ENCODE measurements around the gene OR2T29.
"Not testable (repeated sequence)": the region's sequence is repeated elsewhere in the genome, so short reads cannot be mapped to it uniquely, and the experiment has no call there.

The OR2T29 gene, protein sequence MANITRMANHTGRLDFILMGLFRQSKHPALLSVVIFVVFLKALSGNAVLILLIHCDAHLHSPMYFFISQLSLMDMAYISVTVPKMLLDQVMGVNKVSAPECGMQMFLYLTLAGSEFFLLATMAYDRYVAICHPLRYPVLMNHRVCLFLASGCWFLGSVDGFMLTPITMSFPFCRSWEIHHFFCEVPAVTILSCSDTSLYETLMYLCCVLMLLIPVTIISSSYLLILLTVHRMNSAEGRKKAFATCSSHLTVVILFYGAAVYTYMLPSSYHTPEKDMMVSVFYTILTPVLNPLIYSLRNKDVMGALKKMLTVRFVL

DNA sequence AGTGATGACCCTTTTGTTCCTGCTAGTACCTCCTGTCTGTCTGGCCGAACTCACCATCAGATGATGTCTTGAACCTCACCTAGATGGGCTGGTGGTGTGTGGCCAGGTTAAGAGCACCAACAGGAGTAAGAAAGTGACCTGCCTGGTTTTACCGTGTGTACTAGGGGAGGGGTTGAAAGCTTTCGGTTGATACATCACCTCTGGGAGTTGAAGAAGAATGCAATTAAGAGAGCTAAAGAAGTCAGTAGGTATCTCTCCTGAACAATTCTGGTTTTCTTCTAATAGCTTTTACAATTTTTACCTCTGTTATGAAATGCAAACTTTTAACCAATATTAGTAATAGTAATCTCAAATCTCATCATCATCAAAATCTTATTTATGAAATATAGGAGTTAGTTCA is at the start of gene OR2T29:
Gene OR2T29, minus strand, starts transcription at position 101 of the 400 bp plus-strand sequence. CDS start 3,281 bp downstream, outside the sequence.
- not testable (repeated sequence) for DNase-seq (ENCODE audit: low read depth in 2 of 2)

DNA sequence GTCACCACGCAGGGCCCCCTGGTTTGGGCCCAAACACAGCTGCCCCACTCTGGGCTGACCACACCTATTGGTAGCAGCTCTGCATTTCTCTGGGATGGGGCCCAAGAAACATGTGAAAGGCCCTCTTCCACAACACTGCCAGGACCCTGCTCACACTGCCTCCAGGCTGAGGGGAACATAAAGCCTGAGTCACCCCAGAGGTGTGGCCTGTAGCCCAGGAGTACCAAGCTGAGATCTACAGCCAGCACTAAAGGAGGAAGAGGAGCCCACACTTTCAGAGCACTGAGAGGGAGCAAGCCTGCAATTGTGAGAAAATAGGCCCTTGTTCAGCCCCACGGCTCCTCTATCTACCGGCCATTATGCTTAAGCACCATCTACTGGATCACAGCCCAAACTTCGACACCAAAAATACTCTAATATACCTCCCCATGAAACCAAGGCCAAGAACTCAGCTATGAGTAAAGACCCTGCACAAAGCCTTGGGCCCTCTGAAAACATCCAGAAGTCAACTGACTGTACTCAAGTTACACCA is 49.4 kb upstream of the OR2T29 start:
- DNase-seq (ENCODE audit: low read depth in 2 of 2), result no peak

DNA sequence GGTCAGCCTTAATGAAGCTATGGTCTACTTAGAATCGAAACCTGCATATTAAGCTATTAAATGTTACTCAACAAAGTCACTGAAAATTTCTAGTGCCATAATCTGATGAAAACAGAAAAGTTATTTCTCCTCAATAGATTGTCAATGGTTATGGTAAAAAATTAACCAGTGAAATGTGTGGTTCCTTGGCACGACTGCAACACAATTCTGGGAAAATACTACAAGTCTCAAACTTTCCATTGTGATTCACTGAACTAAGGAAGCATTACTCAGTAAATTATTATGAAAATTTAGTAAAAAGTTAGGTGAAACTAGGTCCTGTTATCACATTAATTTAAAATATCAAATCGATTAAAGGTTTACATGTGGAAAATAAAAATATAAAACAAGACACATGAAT is 47.7 kb upstream of the OR2T29 start:
- no peak for DNase-seq (ENCODE audit: low read depth in 2 of 2)

DNA sequence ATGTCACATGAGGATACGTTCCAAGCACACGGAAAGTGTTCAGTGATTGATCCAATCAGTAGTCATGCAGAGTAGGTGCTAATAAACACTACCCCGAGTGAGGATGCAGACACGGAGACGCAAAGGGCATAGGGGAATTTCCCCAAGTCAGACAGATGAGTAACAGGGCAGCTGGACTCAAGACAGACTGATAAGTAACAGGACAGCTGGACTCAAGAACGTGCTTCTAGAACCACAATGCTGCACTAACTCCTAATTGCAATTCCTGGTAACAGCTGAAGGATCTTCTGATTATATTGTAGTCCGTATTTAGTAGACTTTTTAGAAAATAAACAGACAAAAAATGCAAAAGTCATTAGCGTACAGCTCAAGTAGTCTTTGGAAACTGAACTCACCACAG is 36.8 kb upstream of the OR2T29 start:
- DNase-seq (ENCODE audit: low read depth in 2 of 2), result no peak

DNA sequence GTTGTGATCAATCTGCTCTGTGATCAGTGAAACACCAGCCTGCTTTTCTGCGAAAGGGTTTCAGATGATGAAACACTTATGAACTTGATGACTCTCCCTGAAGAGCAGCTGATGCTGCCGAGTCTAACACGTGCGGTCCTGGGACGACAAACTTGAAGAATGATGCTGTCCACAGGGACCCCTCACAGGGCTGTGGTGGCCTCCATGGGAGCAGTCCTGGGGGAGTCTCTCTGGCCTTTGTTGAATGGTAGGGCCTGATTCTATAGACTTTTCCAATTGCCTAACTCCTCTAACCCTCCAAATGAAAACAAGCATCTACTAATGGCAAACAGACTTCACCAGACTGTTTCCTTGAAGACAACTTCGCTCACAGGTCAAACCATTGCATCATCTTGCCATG is 35.0 kb upstream of the OR2T29 start, which contains the start of gene OR2T10:
Gene OR2T10, minus strand, starts transcription at position 112 of the 400 bp plus-strand sequence. CDS start 3,932 bp downstream, outside the sequence.
- no peak for DNase-seq (ENCODE audit: low read depth in 2 of 2)

GRCh38 chr1:248596615-248597014 is 34.0 kb upstream of the OR2T29 start:
- no peak for DNase-seq (ENCODE audit: low read depth in 2 of 2)

GRCh38 chr1:248593226-248593625 is 30.7 kb upstream of the OR2T29 start:
- DNase-seq (ENCODE audit: low read depth in 2 of 2), result no peak

DNA sequence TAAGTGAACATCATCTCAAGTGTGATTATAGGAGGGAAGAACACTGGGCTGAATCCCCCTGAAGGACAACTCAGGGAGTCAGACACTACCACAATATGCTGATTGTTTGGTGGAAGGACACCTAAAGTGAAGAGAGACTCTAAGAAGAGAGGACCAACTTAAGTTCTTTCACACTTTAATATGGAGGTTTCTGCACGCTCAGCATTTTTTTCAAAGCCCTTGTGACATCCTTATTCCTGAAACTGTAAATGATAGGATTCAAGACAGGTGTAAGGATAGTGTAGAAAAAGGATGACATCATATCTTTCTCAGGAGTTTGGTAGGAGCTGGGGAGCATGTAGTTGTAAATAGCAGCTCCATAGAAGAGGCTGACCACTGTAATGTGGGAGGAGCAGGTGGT is 30.1 kb upstream of the OR2T29 start:
- DNase-seq (ENCODE audit: low read depth in 2 of 2), result no peak

DNA sequence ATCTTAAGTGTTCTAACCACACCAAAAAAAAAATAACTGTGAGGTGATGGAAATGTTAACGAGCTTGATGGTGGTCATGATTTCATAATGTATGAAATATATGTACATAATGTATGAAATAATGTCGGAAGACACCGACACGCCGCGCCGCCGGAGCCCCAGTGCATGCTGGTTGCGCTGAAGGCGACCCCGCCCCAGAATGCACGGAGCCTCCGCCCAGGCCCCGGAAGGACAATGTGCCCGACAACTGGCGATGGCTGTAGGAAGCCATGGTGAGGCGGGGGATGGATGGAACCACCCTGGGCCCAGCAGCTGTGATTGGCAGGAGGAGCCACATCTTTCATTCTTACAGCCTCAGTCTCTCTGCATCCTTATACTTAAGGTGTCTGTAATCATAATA is 27.5 kb upstream of the OR2T29 start:
- no peak for DNase-seq (ENCODE audit: low read depth in 2 of 2)

- no peak for DNase-seq (ENCODE audit: low read depth in 2 of 2)
Measured at GRCh38 chr1:248589334-248589733, 26.8 kb upstream of the OR2T29 start.

GRCh38 chr1:248585266-248585665 is 22.7 kb upstream of the OR2T29 start:
- DNase-seq (ENCODE audit: low read depth in 2 of 2), result no peak

GRCh38 chr1:248576260-248576980 is 13.8 kb upstream of the OR2T29 start:
- no peak for DNase-seq (ENCODE audit: low read depth in 2 of 2)

DNA sequence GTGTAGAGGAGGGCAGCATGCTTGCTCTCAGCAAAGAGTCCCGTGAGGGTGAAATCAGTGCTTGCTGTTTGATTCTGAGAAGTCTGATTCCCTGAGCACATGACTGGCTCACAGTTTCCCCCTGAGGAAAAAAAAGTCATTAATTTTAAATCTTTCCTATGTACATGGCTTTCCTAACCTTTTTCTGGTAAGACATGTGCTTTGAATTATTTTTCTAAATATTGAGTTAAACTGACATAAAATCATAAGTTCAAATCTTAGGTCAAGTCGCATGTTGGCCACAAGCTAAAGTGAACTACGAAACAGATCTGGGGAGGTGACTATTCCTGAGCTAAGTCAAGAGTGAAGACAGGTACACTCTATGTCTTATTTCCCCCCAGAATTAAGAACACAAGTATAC is 12.1 kb upstream of the OR2T29 start, which contains the start of gene OR2T34:
Gene OR2T34, minus strand, starts transcription at position 101 of the 400 bp plus-strand sequence. Its CDS starts 0 bp downstream, at position 101.
- not testable (repeated sequence) for DNase-seq (ENCODE audit: low read depth in 2 of 2)

DNA sequence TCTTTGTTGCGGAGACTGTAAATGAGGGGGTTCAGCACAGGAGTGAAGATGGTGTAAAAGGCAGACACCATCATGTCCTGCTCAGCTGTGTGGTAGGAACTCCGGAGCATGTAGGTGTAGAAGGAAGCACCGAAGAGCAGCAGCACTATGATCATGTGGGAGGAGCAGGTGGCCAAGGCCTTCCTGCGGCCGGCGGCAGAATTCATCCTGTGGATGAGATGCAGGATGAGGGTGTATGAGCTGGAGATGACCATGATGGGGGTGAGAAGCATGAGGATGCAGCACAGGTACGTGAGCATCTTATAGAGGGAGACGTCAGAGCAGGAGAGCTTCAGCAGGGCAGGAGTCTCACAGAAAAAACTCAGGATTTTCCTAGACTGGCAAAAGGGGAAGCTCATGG is 11.3 kb upstream of the OR2T29 start:
- not testable (repeated sequence) for DNase-seq (ENCODE audit: low read depth in 2 of 2)

DNA sequence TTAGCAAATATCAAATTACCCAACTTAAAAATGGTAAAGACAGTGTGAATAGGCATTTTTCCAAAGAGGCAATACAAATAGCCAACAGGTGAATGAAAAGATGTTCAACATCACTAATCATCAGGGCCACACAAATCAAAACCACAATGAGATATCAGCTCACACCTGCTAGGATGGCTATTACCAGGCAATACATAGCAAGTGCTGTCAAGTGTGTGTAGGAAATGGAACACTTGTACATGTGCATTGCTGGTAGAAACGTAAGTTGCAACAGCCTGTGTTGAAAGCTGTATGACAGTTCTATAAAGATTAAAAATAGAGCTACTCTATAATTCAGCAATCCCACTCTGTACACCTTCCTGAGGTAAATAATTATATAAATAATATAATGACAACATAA is 9.5 kb upstream of the OR2T29 start:
- not testable (repeated sequence) for DNase-seq (ENCODE audit: low read depth in 2 of 2)

- not testable (repeated sequence) for DNase-seq (ENCODE audit: low read depth in 2 of 2)
Measured at GRCh38 chr1:248570811-248571210, 8.2 kb upstream of the OR2T29 start.

- DNase-seq (ENCODE audit: low read depth in 2 of 2), result not testable (repeated sequence)
Measured at GRCh38 chr1:248569049-248569448, 6.5 kb upstream of the OR2T29 start.

GRCh38 chr1:248565530-248566373 is 3.2 kb upstream of the OR2T29 start:
- DNase-seq (ENCODE audit: low read depth in 2 of 2), result not testable (repeated sequence)

- DNase-seq (ENCODE audit: low read depth in 2 of 2), result not testable (repeated sequence)
Measured at GRCh38 chr1:248551027-248551426, 11.5 kb downstream of the OR2T29 start.

GRCh38 chr1:248547383-248547782 is 15.2 kb downstream of the OR2T29 start:
- not testable (repeated sequence) for DNase-seq (ENCODE audit: low read depth in 2 of 2)

GRCh38 chr1:248537449-248537848 is 25.1 kb downstream of the OR2T29 start:
- DNase-seq (ENCODE audit: low read depth in 2 of 2), result not testable (repeated sequence)

DNA sequence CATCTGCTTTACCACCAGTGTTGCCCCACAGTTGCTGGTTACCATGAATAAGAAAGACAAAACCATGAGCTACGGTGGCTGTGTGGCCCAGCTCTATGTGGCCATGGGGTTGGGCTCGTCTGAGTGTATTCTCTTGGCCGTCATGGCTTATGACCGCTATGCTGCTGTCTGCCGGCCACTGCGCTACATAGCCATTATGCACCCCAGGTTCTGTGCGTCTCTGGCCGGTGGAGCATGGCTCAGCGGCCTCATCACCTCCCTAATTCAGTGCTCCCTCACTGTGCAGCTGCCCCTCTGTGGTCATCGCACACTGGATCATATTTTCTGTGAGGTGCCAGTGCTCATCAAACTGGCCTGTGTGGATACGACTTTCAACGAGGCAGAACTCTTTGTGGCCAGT is 40.7 kb downstream of the OR2T29 start:
- DNase-seq (ENCODE audit: low read depth in 2 of 2), result no peak
